ENCODE results near the gene CKMT2. TPM values are rescaled to one million over a fixed set of nuclear protein-coding genes. Genes with fewer than 3 reads are reported as not detected.

The CKMT2 gene
- total RNA-seq, 1 experiment from 2014 or later: not detected

- no peak overlapping the region for H2AFZ ChIP-seq (ENCODE audit: low read length)
- no peaks in the 10 kb centered on the region for H3K27me3 ChIP-seq (ENCODE audit: low read length)
- intact Hi-C loops (cut with micrococcal nuclease): no loop called here
- POLR2A ChIA-PET (ENCODE audit: unreplicated experiment): no interaction called here
- H3K9me2 ChIP-seq (replicated peaks; ENCODE audit: low read length): no peaks in the 10 kb centered on the region
- CTCF ChIA-PET: no interaction called here
- DNase-seq: no peak
- H3K9me3 ChIP-seq (ENCODE audit: low read length): no peaks in the 10 kb centered on the region
- no peaks in the 10 kb centered on the region for H4K20me1 ChIP-seq (ENCODE audit: low read length)
- H3K27ac ChIP-seq (ENCODE audit: low read length): no peak overlapping the region
- no peak for ATAC-seq
- no peaks in the 10 kb centered on the region for H3K4me1 ChIP-seq (ENCODE audit: insufficient read depth, low read length)
- H3K9ac ChIP-seq (ENCODE audit: low read length): no peak overlapping the region
- no peaks in the 10 kb centered on the region for H3F3A ChIP-seq (ENCODE audit: low read length, unreplicated experiment)
- H3K4me2 ChIP-seq (ENCODE audit: low read length): no peak overlapping the region
- no peak overlapping the region for H3K4me3 ChIP-seq (ENCODE audit: low read length)
- no TSS peak for BruUV-seq (replicated peaks)
- TF ChIP-seq EZH2 (IDR thresholded peaks at IDR 0.05; ENCODE audit: low read length, unreplicated experiment): no peak
- TF ChIP-seq EZH2phosphoT487 (IDR thresholded peaks at IDR 0.05; ENCODE audit: borderline replicate concordance, low read length): no peak
- no peak for TF ChIP-seq CTCF (conservative IDR thresholded peaks at IDR 0.05; ENCODE audit: low read depth, low read length)
- H3K36me3 ChIP-seq (ENCODE audit: low read depth, low read length): peaks cover 12% of the 10 kb centered on the region; the same call in 1 of the 2 replicates
- no peaks in the 10 kb centered on the region for H3K79me2 ChIP-seq (ENCODE audit: low read length)
These were observed 80.6 kb downstream of the CKMT2 start for GRCh38 chr5:81313686-81314085.

DNA sequence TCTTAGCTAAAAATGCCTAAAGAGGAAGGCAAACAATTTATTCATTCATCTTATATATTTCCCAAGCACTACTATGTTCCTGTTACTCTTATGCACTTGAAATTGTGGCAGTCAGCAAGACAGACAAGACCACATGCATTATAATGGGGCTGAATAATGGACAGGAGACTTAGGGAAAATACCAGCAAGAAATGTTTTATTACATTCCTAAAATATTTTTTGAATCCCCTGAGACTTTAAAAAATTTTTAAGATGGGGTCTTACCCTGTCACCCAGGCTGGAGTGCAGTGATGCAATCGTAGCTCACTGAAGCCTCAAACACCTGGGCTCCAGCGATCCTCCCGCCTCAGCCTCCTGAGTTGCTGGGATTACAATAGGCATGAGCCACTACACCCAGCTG, 81.5 kb downstream of the CKMT2 start:
- no peaks in the 10 kb centered on the region for H3K9me2 ChIP-seq (replicated peaks; ENCODE audit: low read length)
- TF ChIP-seq EZH2phosphoT487 (IDR thresholded peaks at IDR 0.05; ENCODE audit: borderline replicate concordance, low read length) (no peak), CTCF (conservative IDR thresholded peaks at IDR 0.05; ENCODE audit: low read depth, low read length) (no peak), EZH2 (IDR thresholded peaks at IDR 0.05; ENCODE audit: low read length, unreplicated experiment) (no peak)
- no peaks in the 10 kb centered on the region for H3K27me3 ChIP-seq (ENCODE audit: low read length)
- no peak overlapping the region for H2AFZ ChIP-seq (ENCODE audit: low read length)
- ChIA-PET POLR2A (ENCODE audit: unreplicated experiment) (no interaction called here), CTCF (interaction anchor here (1.2 kb wide), 1 partner anchor 15 kb away, joined by 3 read pairs; no protein-coding TSS in a partner anchor)
- H3K4me2 ChIP-seq (ENCODE audit: low read length): no peak overlapping the region
- no peak overlapping the region for H3K27ac ChIP-seq (ENCODE audit: low read length)
- no peaks in the 10 kb centered on the region for H3K79me2 ChIP-seq (ENCODE audit: low read length)
- H3K36me3 ChIP-seq (ENCODE audit: low read depth, low read length): peaks cover 5% of the 10 kb centered on the region; the same call in 1 of the 2 replicates
- no peaks in the 10 kb centered on the region for H3K9me3 ChIP-seq (ENCODE audit: low read length)
- BruUV-seq (replicated peaks): no TSS peak
- H3K4me1 ChIP-seq (ENCODE audit: insufficient read depth, low read length): no peaks in the 10 kb centered on the region
- no peaks in the 10 kb centered on the region for H4K20me1 ChIP-seq (ENCODE audit: low read length)
- no peak overlapping the region for H3K9ac ChIP-seq (ENCODE audit: low read length)
- H3K4me3 ChIP-seq (ENCODE audit: low read length): no peak overlapping the region
- DNase-seq: no peak
- ATAC-seq: no peak
- intact Hi-C loops (cut with micrococcal nuclease): no loop called here
- no peaks in the 10 kb centered on the region for H3F3A ChIP-seq (ENCODE audit: low read length, unreplicated experiment)

DNA sequence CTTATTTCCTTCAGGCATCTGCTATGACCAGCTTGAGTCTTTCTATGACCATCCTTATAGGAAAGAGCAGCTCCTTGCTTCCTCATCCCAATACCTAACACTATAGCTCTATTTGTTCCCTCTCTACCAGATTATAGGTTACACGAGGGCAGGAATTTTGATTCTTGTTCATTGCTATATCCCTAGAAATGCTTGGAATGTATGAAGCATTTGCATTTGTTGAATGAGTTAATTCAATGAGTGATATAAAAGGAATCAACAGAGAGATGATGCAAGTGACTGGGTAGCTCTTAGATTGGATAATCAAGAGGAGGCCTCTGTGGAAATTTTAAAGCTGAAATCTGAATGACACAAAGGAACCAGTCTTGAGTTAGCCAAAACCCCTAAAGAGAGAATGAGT, 82.2 kb downstream of the CKMT2 start:
- H3K9ac ChIP-seq (ENCODE audit: low read length): no peak overlapping the region
- H3F3A ChIP-seq (ENCODE audit: low read length, unreplicated experiment): no peaks in the 10 kb centered on the region
- H4K20me1 ChIP-seq (ENCODE audit: low read length): no peaks in the 10 kb centered on the region
- H3K79me2 ChIP-seq (ENCODE audit: low read length): no peaks in the 10 kb centered on the region
- intact Hi-C loops (cut with micrococcal nuclease): no loop called here
- no TSS peak for BruUV-seq (replicated peaks)
- ChIA-PET POLR2A (ENCODE audit: unreplicated experiment) (no interaction called here), CTCF (interaction anchor here (1.2 kb wide), 1 partner anchor 16 kb away, joined by 3 read pairs; no protein-coding TSS in a partner anchor)
- no peaks in the 10 kb centered on the region for H3K27me3 ChIP-seq (ENCODE audit: low read length)
- no peaks in the 10 kb centered on the region for H3K4me1 ChIP-seq (ENCODE audit: insufficient read depth, low read length)
- H3K27ac ChIP-seq (ENCODE audit: low read length): no peak overlapping the region
- no peak overlapping the region for H2AFZ ChIP-seq (ENCODE audit: low read length)
- no peak overlapping the region for H3K4me3 ChIP-seq (ENCODE audit: low read length)
- H3K36me3 ChIP-seq (ENCODE audit: low read depth, low read length): peaks cover 5% of the 10 kb centered on the region; the same call in 1 of the 2 replicates
- H3K9me3 ChIP-seq (ENCODE audit: low read length): no peaks in the 10 kb centered on the region
- no peak overlapping the region for H3K4me2 ChIP-seq (ENCODE audit: low read length)
- no peaks in the 10 kb centered on the region for H3K9me2 ChIP-seq (replicated peaks; ENCODE audit: low read length)
- peak; percentile 9 for DNase-seq
- TF ChIP-seq EZH2 (IDR thresholded peaks at IDR 0.05; ENCODE audit: low read length, unreplicated experiment) (no peak), EZH2phosphoT487 (IDR thresholded peaks at IDR 0.05; ENCODE audit: borderline replicate concordance, low read length) (no peak), CTCF (conservative IDR thresholded peaks at IDR 0.05; ENCODE audit: low read depth, low read length) (no peak)
- ATAC-seq: no peak
